Activated CD4-positive, alpha-beta memory T cell treated with anti-CD3 and anti-CD28 coated beads for 36 hours (primary cell): ENCODE data around the gene LRRC4C. TPM values are rescaled to one million over a fixed set of nuclear protein-coding genes. Genes with fewer than 3 reads are reported as not detected.

Experiments used
- CTCF ChIA-PET: fragments of 350-600 bp; sonication (Branson Sonifier 250); formaldehyde crosslinking; loops from one replicate; lab custom pipeline; 2021; ENCODE audit warnings: antibody characterized with exemption, inconsistent platforms; lab: Charles Lee
- POLR2A ChIA-PET: fragments of 350-600 bp; sonication (Branson Sonifier 250); formaldehyde crosslinking; loops from one replicate; lab custom pipeline; 2021; ENCODE audit warnings: antibody characterized with exemption; lab: Charles Lee
- DNase-seq: peaks from one replicate; pipeline ENCODE4 v3.0.0-alpha.2; 2020
- H3K27ac Mint-ChIP-seq: one replicate; pipeline ENCODE4 v1.8.0; 2021; ENCODE audit warnings: mixed read lengths
- H3K27me3 Mint-ChIP-seq: one replicate; pipeline ENCODE4 v1.8.0; 2021; ENCODE audit warnings: mixed read lengths
- H3K36me3 Mint-ChIP-seq: one replicate; pipeline ENCODE4 v1.8.0; 2021; ENCODE audit warnings: mixed read lengths
- H3K4me1 Mint-ChIP-seq: one replicate; pipeline ENCODE4 v1.8.0; 2021; ENCODE audit warnings: low read depth, mixed read lengths
- H3K4me3 Mint-ChIP-seq: one replicate; pipeline ENCODE4 v1.8.0; 2021; ENCODE audit warnings: mild to moderate bottlenecking, mixed read lengths
- H3K9me3 Mint-ChIP-seq: one replicate; pipeline ENCODE4 v1.8.0; 2021; ENCODE audit warnings: mixed read lengths
- intact Hi-C: fragments of 100-400 bp; cut with micrococcal nuclease; formaldehyde crosslinking; loops from one replicate; pipeline ENCODE4 v1.15.1; 2023
- total RNA-seq, 2 experiments: library from RNA; stranded (reverse); gene quantifications; one replicate each; pipeline ENCODE4 v1.2.3, GENCODE V29; 2021

Gene LRRC4C
- total RNA-seq, 2 experiments from 2014 or later = not detected

DNA sequence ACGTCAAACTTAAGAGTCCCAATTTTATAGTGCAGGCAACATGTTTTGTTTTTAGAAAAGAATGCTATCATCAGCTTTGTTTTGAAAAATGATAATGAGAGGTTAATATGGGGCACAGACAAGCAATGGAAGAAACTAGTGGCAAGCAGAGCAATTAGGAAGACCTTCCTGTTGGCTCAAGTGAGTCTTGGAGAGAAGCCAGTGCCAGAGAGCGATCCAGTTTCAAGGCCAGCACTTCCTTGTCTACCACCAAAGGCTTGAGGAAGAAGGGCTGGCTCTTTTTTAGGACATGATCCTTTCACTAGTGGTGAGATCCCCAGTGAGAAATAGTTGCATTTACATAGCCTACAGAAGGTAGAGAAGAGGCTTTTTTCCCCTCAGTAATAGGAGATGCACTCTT lies 1340.7 kb downstream of the LRRC4C start:
- POLR2A ChIA-PET = no interaction called here
- intact Hi-C loops = no loop called here
- H3K27ac Mint-ChIP-seq = no peak overlapping the region
- no peak overlapping the region for H3K4me3 Mint-ChIP-seq
- no peaks in the 10 kb centered on the region for H3K36me3 Mint-ChIP-seq
- H3K27me3 Mint-ChIP-seq = no peaks in the 10 kb centered on the region
- no peak for DNase-seq
- CTCF ChIA-PET = no interaction called here
- H3K9me3 Mint-ChIP-seq = peaks cover 32% of the 10 kb centered on the region
- no peaks in the 10 kb centered on the region for H3K4me1 Mint-ChIP-seq

DNA sequence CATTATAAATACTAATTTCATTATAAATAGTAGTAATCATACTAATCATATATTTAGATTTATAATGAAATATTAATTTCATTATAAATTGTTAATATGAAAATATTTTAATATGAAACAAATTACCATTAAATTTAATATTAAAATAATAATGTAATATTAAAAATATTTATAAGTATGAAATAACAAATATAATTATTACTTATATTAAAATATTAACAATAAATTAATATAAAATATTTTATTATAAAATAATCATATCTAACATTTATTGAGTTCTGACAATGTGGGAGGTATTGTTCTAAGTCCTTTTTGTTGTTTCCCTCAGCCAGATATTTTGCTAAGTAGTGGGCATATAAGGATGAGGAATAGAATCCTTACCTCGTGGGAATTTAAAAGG lies 1341.4 kb downstream of the LRRC4C start:
- no peak for DNase-seq
- H3K27ac Mint-ChIP-seq = no peak overlapping the region
- no peak overlapping the region for H3K4me3 Mint-ChIP-seq
- no peaks in the 10 kb centered on the region for H3K4me1 Mint-ChIP-seq
- no peaks in the 10 kb centered on the region for H3K27me3 Mint-ChIP-seq
- ChIA-PET POLR2A (no interaction called here), CTCF (no interaction called here)
- no peaks in the 10 kb centered on the region for H3K36me3 Mint-ChIP-seq
- intact Hi-C loops = no loop called here
- H3K9me3 Mint-ChIP-seq = peaks cover 30% of the 10 kb centered on the region

DNA sequence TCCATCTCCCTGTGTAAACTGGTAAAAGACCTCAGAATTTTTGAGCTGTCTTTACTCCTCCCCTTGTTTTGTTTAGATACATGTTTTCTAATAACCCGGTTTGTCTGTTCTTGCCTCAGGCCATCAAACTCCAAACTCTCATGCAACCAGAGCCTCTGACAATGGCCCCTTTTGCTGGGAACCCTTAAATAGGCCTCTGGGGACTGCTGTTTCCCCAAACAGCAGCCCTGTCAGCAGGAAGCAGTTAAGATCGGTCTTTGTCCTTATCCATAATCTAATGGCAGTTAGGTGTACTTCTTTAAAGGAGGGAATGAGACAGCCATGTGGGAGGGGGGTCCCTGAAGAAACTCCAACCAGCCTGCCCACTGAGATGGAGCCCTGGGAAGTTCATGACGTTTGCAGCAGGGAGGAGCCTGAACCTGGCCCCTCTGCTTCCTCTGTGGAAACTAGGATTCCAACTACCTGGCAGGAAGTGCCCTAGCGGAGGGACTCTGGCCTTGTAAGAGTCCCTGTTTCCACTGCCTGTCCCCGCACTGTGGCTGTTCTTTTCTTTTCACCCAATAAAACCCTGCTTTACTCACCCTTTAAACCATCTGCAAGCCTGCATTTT lies 1354.4 kb downstream of the LRRC4C start:
- no peak for DNase-seq
- intact Hi-C loops = no loop called here
- Mint-ChIP-seq H3K27ac (no peak overlapping the region), H3K36me3 (no peaks in the 10 kb centered on the region), H3K4me1 (no peaks in the 10 kb centered on the region), H3K4me3 (no peak overlapping the region), H3K27me3 (no peaks in the 10 kb centered on the region), H3K9me3 (peaks cover 29% of the 10 kb centered on the region)
- CTCF ChIA-PET = no interaction called here
- POLR2A ChIA-PET = no interaction called here

GRCh38 chr11:40100781-40101180 lies 1358.7 kb downstream of the LRRC4C start:
- intact Hi-C loops = no loop called here
- ChIA-PET CTCF (no interaction called here), POLR2A (no interaction called here)
- H3K9me3 Mint-ChIP-seq = peaks cover 21% of the 10 kb centered on the region
- DNase-seq = no peak
- H3K27ac Mint-ChIP-seq = no peak overlapping the region
- H3K27me3 Mint-ChIP-seq = no peaks in the 10 kb centered on the region
- no peaks in the 10 kb centered on the region for H3K36me3 Mint-ChIP-seq
- no peaks in the 10 kb centered on the region for H3K4me1 Mint-ChIP-seq
- no peak overlapping the region for H3K4me3 Mint-ChIP-seq

DNA sequence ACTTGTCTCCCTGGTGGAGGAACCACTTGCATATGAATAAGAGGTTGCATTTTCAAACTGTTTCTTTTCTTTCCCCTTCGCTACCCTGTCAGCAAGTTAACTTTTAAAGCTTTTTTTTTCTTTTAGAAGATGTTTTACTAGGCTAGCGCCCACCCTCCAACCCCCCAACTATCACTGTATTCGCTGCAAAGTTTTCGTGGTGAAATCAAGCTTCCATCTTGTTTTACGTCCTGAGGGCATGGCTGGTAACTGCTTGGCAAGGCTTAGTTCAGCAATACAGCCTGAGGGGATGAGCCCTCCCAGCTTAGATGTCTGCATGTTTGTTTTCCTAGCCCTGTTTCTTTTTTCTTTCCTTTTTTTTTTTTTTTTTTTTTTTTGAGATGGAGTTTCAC lies 1359.3 kb downstream of the LRRC4C start:
- H3K4me3 Mint-ChIP-seq = no peak overlapping the region
- no peaks in the 10 kb centered on the region for H3K27me3 Mint-ChIP-seq
- POLR2A ChIA-PET = no interaction called here
- peaks cover 16% of the 10 kb centered on the region for H3K9me3 Mint-ChIP-seq
- intact Hi-C loops = no loop called here
- H3K4me1 Mint-ChIP-seq = no peaks in the 10 kb centered on the region
- H3K36me3 Mint-ChIP-seq = no peaks in the 10 kb centered on the region
- no peak for DNase-seq
- CTCF ChIA-PET = no interaction called here
- no peak overlapping the region for H3K27ac Mint-ChIP-seq

DNA sequence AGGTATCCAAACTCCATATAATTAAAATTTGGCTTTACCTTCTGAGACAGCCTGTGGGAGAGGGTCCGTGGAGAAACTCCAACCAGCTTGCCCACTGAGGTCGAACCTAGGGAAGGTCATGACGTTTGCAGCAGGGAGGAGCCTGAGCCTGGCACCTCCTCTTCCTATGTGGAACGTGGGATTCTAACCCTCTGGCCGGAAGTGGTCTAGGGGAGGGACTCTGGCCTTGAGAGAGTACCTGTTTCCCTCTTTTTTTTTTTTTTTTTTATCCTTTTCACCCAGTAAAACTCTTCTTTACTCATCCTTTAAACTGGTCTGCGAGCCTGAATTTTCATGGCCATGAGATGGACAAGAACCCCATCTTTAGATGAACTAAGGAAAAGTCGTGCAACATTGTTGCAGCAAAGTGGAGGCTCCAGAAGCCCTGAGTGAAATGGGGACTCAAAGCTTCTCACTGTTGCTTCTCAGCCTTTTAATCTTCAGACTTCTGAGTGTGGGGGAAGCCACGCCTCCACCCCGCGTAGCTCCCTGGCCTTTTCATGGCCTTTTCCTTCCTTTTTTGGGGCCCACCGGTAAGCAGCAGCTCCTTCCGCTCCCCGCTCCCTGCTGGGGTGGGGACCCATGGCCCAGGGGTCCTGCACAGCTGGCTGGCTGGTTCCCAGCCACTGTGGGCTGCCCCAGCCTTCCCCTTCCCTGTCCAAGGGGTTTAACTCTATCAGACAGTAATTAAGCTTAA lies 1359.9 kb downstream of the LRRC4C start:
- no peak overlapping the region for H3K4me3 Mint-ChIP-seq
- intact Hi-C loops = no loop called here
- no peaks in the 10 kb centered on the region for H3K36me3 Mint-ChIP-seq
- POLR2A ChIA-PET = no interaction called here
- H3K27ac Mint-ChIP-seq = no peak overlapping the region
- H3K27me3 Mint-ChIP-seq = no peaks in the 10 kb centered on the region
- H3K9me3 Mint-ChIP-seq = peaks cover 12% of the 10 kb centered on the region
- no peaks in the 10 kb centered on the region for H3K4me1 Mint-ChIP-seq
- CTCF ChIA-PET = no interaction called here
- no peak for DNase-seq

GRCh38 chr11:40095446-40095845 lies 1364.0 kb downstream of the LRRC4C start:
- no peak overlapping the region for H3K27ac Mint-ChIP-seq
- no peak overlapping the region for H3K4me3 Mint-ChIP-seq
- CTCF ChIA-PET = no interaction called here
- no peaks in the 10 kb centered on the region for H3K36me3 Mint-ChIP-seq
- no peaks in the 10 kb centered on the region for H3K27me3 Mint-ChIP-seq
- peaks cover 5% of the 10 kb centered on the region for H3K9me3 Mint-ChIP-seq
- no peak for DNase-seq
- intact Hi-C loops = no loop called here
- POLR2A ChIA-PET = no interaction called here
- H3K4me1 Mint-ChIP-seq = no peaks in the 10 kb centered on the region

DNA sequence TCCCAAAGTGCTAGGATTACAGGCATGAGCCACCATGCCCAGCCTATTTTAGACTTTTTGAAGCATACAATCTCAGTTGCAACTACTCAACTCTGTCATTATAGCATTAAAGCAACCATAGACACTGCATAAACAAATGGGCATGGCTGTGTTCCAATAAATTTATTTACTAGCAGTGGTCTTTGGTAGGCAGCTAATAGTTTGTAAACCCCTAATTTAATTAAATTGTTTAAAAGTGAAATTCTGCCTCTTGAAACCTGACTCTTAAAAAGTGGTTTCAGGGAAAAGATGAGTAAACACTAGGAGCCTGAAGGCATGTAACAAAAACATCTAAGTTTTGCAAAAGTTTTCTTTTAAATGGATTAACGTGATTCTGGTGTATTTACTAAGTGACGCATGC lies 1364.5 kb downstream of the LRRC4C start:
- Mint-ChIP-seq H3K27ac (no peak overlapping the region), H3K4me3 (no peak overlapping the region), H3K36me3 (no peaks in the 10 kb centered on the region), H3K9me3 (peaks cover 5% of the 10 kb centered on the region), H3K27me3 (no peaks in the 10 kb centered on the region), H3K4me1 (no peaks in the 10 kb centered on the region)
- intact Hi-C loops = no loop called here
- ChIA-PET POLR2A (no interaction called here), CTCF (no interaction called here)
- DNase-seq = no peak

DNA sequence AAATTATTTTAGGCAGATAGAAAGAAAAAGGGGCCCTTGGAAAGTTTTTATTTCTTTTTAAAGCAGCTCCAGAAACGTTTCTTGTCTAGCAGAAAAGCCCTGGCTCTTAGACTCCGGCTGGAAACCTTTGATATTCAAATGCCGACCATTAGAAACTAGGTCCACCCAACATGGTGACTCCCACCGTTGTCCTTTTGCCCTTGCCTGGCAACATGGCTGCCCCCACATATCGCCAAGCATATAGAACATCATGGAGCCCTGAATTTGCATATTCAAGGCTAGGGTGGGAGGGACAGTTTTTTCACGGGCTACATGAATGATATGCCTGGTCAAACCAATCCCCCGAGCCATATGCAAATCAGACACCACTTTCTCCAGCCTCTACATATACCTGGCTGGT lies 1379.0 kb downstream of the LRRC4C start:
- CTCF ChIA-PET = no interaction called here
- no peaks in the 10 kb centered on the region for H3K36me3 Mint-ChIP-seq

More for the DNA sequence above, 1379.0 kb downstream of the LRRC4C start:
- peaks cover 29% of the 10 kb centered on the region for H3K9me3 Mint-ChIP-seq
- H3K4me3 Mint-ChIP-seq = no peak overlapping the region
- no peaks in the 10 kb centered on the region for H3K27me3 Mint-ChIP-seq
- no peak for DNase-seq
- POLR2A ChIA-PET = no interaction called here
- intact Hi-C loops = no loop called here
- H3K4me1 Mint-ChIP-seq = no peaks in the 10 kb centered on the region
- no peak overlapping the region for H3K27ac Mint-ChIP-seq
